ENCODE measurements around the gene SPRR2E.

GRCh38 chr1:153127296-153127695, 33.0 kb upstream of the SPRR2E start:
- no peak for TF ChIP-seq EZH2 (IDR thresholded peaks at IDR 0.05)
- no peak for TF ChIP-seq POLR2AphosphoS5 (IDR thresholded peaks at IDR 0.05; ENCODE audit: borderline replicate concordance, low read depth, low read length)
